HG03045 (cell line): Measurements from ENCODE around the gene AKR1C4.

Experiments
- ATAC-seq: cut with Tn5 transposase; IDR thresholded peaks from one replicate; pipeline ENCODE4 v1.9.1; 2021; ENCODE audit warnings: mild to moderate bottlenecking, moderate library complexity; ENCODE audit not compliant: unreplicated experiment

The AKR1C4 gene

GRCh38 chr10:5265139-5265538, 68.5 kb downstream of the AKR1C4 start:
- no peak for ATAC-seq

DNA sequence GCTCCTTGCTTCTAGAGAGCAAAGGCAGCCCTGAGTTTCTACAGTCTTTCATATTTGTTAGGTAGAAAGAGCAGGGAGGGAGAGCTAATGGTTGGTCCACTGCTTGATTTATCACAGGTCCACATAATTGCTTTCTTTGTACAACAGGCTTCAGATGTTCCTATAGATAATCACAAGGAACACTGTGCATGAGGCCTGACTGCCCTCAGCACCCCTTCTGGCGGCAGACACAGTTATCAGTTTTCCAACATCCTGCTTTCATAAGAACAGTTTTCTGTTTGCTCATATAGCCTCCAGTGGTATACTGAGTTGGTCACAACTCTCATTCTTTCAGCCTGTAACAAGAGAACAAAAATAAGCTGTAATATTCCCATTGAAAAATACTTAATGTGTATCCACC, 69.7 kb downstream of the AKR1C4 start:
- ATAC-seq: no peak

GRCh38 chr10:5266804-5267203, 70.2 kb downstream of the AKR1C4 start:
- ATAC-seq: no peak

DNA sequence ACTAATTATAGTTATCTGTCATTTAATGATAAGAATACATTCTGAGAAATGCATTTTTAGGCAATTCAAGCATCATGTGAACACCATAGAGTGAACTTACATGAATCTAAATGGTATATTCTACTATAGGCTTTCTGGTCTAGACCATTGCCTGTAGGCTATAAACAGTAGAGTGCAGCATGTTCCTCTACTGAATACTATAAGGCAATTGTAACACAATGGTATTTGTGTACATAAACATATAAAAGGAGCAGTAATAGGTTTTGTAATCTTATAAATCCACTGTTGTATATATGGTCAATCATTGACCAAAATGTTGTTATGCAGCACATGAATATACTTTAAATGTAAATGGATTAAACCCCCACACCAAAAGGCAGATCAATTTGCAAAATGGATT, 71.6 kb downstream of the AKR1C4 start:
- no peak for ATAC-seq
